KMS-11 (cell line): Measurements from ENCODE around the gene MTURN.

ENCODE experiments used
- H2AFZ ChIP-seq: fragments of 200-600 bp; sonication (generic); 2 replicates; pipeline ENCODE4 v1.6.1; 2016; ENCODE audit warnings: antibody characterized with exemption, mixed run types, low read depth
- H3K27ac ChIP-seq: fragments of 200-600 bp; sonication (generic); 2 replicates; pipeline ENCODE4 v1.6.1; 2016; ENCODE audit warnings: mild to moderate bottlenecking, mixed run types
- H3K27me3 ChIP-seq: fragments of 200-600 bp; sonication (generic); 2 replicates; pipeline ENCODE4 v1.6.1; 2017; ENCODE audit warnings: mild to moderate bottlenecking, low read depth, mixed run types, moderate library complexity; ENCODE audit not compliant: insufficient read depth
- H3K36me3 ChIP-seq: fragments of 200-600 bp; sonication (generic); 2 replicates; pipeline ENCODE4 v1.6.1; 2017; ENCODE audit warnings: mild to moderate bottlenecking, mixed run types; ENCODE audit not compliant: insufficient read depth
- H3K4me1 ChIP-seq: fragments of 200-600 bp; sonication (generic); 2 replicates; pipeline ENCODE4 v1.6.1; 2016; ENCODE audit warnings: mild to moderate bottlenecking, low read depth, mixed run types; ENCODE audit not compliant: poor library complexity, severe bottlenecking
- H3K4me2 ChIP-seq: fragments of 200-600 bp; sonication (generic); 2 replicates; pipeline ENCODE4 v1.7.0; 2016; ENCODE audit warnings: mild to moderate bottlenecking, mixed run types
- H3K4me3 ChIP-seq: fragments of 200-600 bp; sonication (generic); IDR thresholded peaks from 2 replicates; pipeline ENCODE4 v1.6.1; 2017; ENCODE audit warnings: low read depth, low read length, mixed read lengths; ENCODE audit not compliant: insufficient read depth
- H3K79me2 ChIP-seq: fragments of 200-600 bp; sonication (generic); 2 replicates; pipeline ENCODE4 v1.6.1; 2016; ENCODE audit warnings: low read depth, mixed run types; ENCODE audit not compliant: insufficient read depth
- H3K9ac ChIP-seq: fragments of 200-600 bp; sonication (generic); 2 replicates; pipeline ENCODE4 v1.6.1; 2016; ENCODE audit warnings: mild to moderate bottlenecking, mixed run types
- H4K20me1 ChIP-seq: fragments of 200-600 bp; sonication (generic); 2 replicates; pipeline ENCODE4 v1.6.1; 2016; ENCODE audit warnings: mild to moderate bottlenecking, mixed run types; ENCODE audit not compliant: insufficient read depth
- TF ChIP-seq, protein P1 (sequence below): fragments of 200-600 bp; sonication (generic); conservative IDR thresholded peaks from 2 replicates; pipeline ENCODE4 v1.6.1; 2017; ENCODE audit warnings: low read depth, mild to moderate bottlenecking, antibody characterized with exemption, low read length, moderate library complexity, mixed read lengths

The MTURN gene

GRCh38 chr7:30196408-30196807 is 61.6 kb downstream of the MTURN start:
- H3K27ac ChIP-seq = no peak overlapping the region
- H3K36me3 ChIP-seq = no peaks in the 10 kb centered on the region
- no peak overlapping the region for H3K4me3 ChIP-seq
- no peaks in the 10 kb centered on the region for H4K20me1 ChIP-seq
- no peak overlapping the region for H3K9ac ChIP-seq
- TF ChIP-seq, protein P1, sequence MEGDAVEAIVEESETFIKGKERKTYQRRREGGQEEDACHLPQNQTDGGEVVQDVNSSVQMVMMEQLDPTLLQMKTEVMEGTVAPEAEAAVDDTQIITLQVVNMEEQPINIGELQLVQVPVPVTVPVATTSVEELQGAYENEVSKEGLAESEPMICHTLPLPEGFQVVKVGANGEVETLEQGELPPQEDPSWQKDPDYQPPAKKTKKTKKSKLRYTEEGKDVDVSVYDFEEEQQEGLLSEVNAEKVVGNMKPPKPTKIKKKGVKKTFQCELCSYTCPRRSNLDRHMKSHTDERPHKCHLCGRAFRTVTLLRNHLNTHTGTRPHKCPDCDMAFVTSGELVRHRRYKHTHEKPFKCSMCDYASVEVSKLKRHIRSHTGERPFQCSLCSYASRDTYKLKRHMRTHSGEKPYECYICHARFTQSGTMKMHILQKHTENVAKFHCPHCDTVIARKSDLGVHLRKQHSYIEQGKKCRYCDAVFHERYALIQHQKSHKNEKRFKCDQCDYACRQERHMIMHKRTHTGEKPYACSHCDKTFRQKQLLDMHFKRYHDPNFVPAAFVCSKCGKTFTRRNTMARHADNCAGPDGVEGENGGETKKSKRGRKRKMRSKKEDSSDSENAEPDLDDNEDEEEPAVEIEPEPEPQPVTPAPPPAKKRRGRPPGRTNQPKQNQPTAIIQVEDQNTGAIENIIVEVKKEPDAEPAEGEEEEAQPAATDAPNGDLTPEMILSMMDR = no peak
- no peaks in the 10 kb centered on the region for H3K79me2 ChIP-seq
- H2AFZ ChIP-seq = no peak overlapping the region
- H3K27me3 ChIP-seq = no peaks in the 10 kb centered on the region
- no peak overlapping the region for H3K4me2 ChIP-seq
- H3K4me1 ChIP-seq = no peaks in the 10 kb centered on the region

DNA sequence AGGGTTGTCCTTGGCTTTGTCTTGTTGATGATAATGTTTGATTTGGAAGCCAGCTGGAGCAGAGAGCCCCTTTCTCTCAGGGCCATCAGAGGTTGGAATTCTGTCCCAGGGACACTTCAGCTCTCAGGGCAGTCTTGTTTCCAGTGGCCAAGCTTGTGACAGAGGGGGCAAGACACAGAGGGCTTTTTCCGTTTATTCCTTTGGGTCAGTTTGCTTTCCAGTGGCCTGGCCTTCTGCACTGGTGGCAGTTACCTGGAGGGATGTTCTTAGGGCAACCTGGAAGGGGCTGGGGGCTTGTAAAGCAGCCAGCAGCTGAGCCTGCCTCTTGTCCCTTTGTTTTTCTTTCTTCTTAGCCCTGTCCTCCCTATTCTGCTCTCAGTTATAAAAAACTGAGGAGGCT is 62.7 kb downstream of the MTURN start:
- Histone ChIP-seq H3K36me3 (no peaks in the 10 kb centered on the region), H3K79me2 (no peaks in the 10 kb centered on the region), H3K4me3 (no peak overlapping the region), H3K9ac (no peak overlapping the region), H4K20me1 (no peaks in the 10 kb centered on the region), H3K4me2 (no peak overlapping the region), H3K4me1 (no peaks in the 10 kb centered on the region), H3K27me3 (no peaks in the 10 kb centered on the region), H3K27ac (no peak overlapping the region), H2AFZ (no peak overlapping the region)
- TF ChIP-seq, protein P1 = no peak

- Histone ChIP-seq H3K4me3 (no peak overlapping the region), H3K79me2 (no peaks in the 10 kb centered on the region), H3K4me2 (no peak overlapping the region), H4K20me1 (no peaks in the 10 kb centered on the region), H3K9ac (no peak overlapping the region), H3K27me3 (no peaks in the 10 kb centered on the region), H2AFZ (no peak overlapping the region), H3K27ac (no peak overlapping the region), H3K36me3 (no peaks in the 10 kb centered on the region), H3K4me1 (no peaks in the 10 kb centered on the region)
- TF ChIP-seq, protein P1 = no peak
These were observed 64.5 kb downstream of the MTURN start for GRCh38 chr7:30199271-30199670.

- H3K27ac ChIP-seq = no peak overlapping the region
These were observed 65.8 kb downstream of the MTURN start for GRCh38 chr7:30200591-30200990.

More at GRCh38 chr7:30200591-30200990, 65.8 kb downstream of the MTURN start:
- Histone ChIP-seq H3K9ac (no peak overlapping the region), H3K4me2 (no peak overlapping the region), H3K27me3 (no peaks in the 10 kb centered on the region), H4K20me1 (no peaks in the 10 kb centered on the region), H2AFZ (no peak overlapping the region), H3K4me3 (no peak overlapping the region), H3K79me2 (no peaks in the 10 kb centered on the region), H3K36me3 (no peaks in the 10 kb centered on the region), H3K4me1 (no peaks in the 10 kb centered on the region)
- TF ChIP-seq, protein P1 = no peak
